Measurements from ENCODE around the gene MLKL. TPM values are rescaled to one million over a fixed set of nuclear protein-coding genes. Genes with fewer than 3 reads are reported as not detected.
"Not testable (repeated sequence)": the region's sequence is repeated elsewhere in the genome, so short reads cannot be mapped to it uniquely, and the experiment has no call there.

Gene MLKL
- total RNA-seq, 1 donor from 2014 or later, result 0.24 TPM

GRCh38 chr16:74657870-74658642, 42.6 kb downstream of the MLKL start:
- H3K9me3 Mint-ChIP-seq (ENCODE audit: low read depth), result no peaks in the 10 kb centered on the region
- H3K36me3 Mint-ChIP-seq (ENCODE audit: insufficient read depth), result peaks cover 25% of the 10 kb centered on the region

GRCh38 chr16:74654536-74655050, 46.1 kb downstream of the MLKL start:
- H3K27ac Mint-ChIP-seq, result no peak overlapping the region
- peaks cover 17% of the 10 kb centered on the region for H3K36me3 Mint-ChIP-seq (ENCODE audit: insufficient read depth)
- H3K27me3 Mint-ChIP-seq, result no peaks in the 10 kb centered on the region
- TF ChIP-seq, protein P1, sequence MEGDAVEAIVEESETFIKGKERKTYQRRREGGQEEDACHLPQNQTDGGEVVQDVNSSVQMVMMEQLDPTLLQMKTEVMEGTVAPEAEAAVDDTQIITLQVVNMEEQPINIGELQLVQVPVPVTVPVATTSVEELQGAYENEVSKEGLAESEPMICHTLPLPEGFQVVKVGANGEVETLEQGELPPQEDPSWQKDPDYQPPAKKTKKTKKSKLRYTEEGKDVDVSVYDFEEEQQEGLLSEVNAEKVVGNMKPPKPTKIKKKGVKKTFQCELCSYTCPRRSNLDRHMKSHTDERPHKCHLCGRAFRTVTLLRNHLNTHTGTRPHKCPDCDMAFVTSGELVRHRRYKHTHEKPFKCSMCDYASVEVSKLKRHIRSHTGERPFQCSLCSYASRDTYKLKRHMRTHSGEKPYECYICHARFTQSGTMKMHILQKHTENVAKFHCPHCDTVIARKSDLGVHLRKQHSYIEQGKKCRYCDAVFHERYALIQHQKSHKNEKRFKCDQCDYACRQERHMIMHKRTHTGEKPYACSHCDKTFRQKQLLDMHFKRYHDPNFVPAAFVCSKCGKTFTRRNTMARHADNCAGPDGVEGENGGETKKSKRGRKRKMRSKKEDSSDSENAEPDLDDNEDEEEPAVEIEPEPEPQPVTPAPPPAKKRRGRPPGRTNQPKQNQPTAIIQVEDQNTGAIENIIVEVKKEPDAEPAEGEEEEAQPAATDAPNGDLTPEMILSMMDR (IDR thresholded peaks at IDR 0.05; ENCODE audit: unreplicated experiment), result no peak
- no peak overlapping the region for H3K4me3 Mint-ChIP-seq (ENCODE audit: low read depth)
- H3K9me3 Mint-ChIP-seq (ENCODE audit: low read depth), result no peaks in the 10 kb centered on the region
- DNase-seq (ENCODE audit: low spot score, unreplicated experiment), result no peak
- peaks cover 1% of the 10 kb centered on the region for H3K4me1 Mint-ChIP-seq (ENCODE audit: low read depth)

More at GRCh38 chr16:74657870-74658642, 42.6 kb downstream of the MLKL start:
- TF ChIP-seq, protein P1 (IDR thresholded peaks at IDR 0.05; ENCODE audit: unreplicated experiment), result no peak
- peaks cover 1% of the 10 kb centered on the region for H3K4me1 Mint-ChIP-seq (ENCODE audit: low read depth)
- no peak overlapping the region for H3K4me3 Mint-ChIP-seq (ENCODE audit: low read depth)
- H3K27me3 Mint-ChIP-seq, result no peaks in the 10 kb centered on the region
- no peak for DNase-seq (ENCODE audit: low spot score, unreplicated experiment)
- H3K27ac Mint-ChIP-seq, result no peak overlapping the region

DNA sequence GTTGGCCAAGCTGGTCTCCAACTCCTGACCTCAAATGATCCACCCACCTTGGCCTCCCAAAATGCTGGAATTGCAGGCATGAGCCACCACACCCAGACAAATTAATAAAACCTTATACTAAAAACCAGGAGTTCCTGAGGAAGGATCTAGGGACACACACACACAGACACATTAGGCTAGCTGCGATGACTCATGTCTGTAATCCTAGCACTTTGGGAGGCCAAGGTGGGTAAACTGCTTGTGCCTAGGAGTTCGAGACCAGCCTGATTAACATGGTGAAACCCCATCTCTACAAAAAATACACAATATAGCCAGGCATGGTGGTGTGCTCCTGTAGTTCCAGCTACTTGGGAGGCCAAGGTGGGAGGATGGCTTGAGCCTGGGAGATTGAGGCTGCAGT, 47.8 kb downstream of the MLKL start:
- not testable (repeated sequence) for H3K9me3 Mint-ChIP-seq (ENCODE audit: low read depth); H3K4me3 Mint-ChIP-seq (ENCODE audit: low read depth); DNase-seq (ENCODE audit: low spot score, unreplicated experiment); H3K27me3 Mint-ChIP-seq; H3K27ac Mint-ChIP-seq; H3K4me1 Mint-ChIP-seq (ENCODE audit: low read depth)
- H3K36me3 Mint-ChIP-seq (ENCODE audit: insufficient read depth), result peaks cover 11% of the 10 kb centered on the region

DNA sequence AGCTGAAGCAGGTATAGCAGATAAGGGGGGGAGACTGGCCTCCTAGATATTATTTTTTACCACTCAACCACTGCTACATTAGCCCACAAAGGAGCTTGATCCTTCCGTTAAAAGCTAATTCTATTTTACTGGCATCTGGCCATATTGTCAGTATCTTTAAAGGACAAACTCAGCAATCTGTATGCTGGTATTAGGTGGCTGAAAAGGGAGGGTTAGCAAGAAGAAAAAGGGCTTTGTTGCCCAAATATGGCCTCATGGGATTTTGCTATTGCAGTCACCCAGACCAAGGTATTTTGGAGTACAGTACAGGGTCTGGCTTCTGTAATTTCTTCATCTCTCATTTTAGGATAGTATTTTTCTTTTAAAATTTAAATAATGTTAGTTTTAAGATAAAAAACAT, 48.4 kb downstream of the MLKL start:
- no peak overlapping the region for H3K4me3 Mint-ChIP-seq (ENCODE audit: low read depth)
- peaks cover 11% of the 10 kb centered on the region for H3K36me3 Mint-ChIP-seq (ENCODE audit: insufficient read depth)
- H3K9me3 Mint-ChIP-seq (ENCODE audit: low read depth), result no peaks in the 10 kb centered on the region
- no peak for DNase-seq (ENCODE audit: low spot score, unreplicated experiment)
- H3K27ac Mint-ChIP-seq, result no peak overlapping the region
- TF ChIP-seq, protein P1 (IDR thresholded peaks at IDR 0.05; ENCODE audit: unreplicated experiment), result no peak
- H3K27me3 Mint-ChIP-seq, result no peaks in the 10 kb centered on the region
- no peaks in the 10 kb centered on the region for H3K4me1 Mint-ChIP-seq (ENCODE audit: low read depth)

DNA sequence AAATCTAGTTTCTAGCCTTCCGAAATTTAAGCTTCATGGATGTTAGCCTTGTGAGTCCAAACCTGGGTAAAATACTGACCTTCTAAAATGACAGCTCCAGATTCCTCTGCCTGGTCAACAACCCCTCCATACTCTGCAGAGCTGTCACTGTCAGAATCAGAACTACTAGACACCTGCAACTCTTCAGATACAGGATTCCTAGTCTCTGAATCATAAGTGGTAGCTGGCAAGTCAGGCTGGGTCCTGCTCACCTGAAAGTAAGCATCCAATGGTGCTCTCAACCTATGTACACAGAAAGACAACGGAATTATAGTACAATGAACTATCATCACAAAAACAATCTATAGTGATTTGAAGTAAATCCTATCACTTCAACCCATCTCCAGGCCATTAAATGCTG, 48.8 kb downstream of the MLKL start:
- no peak overlapping the region for H3K4me3 Mint-ChIP-seq (ENCODE audit: low read depth)
- DNase-seq (ENCODE audit: low spot score, unreplicated experiment), result no peak
- no peaks in the 10 kb centered on the region for H3K9me3 Mint-ChIP-seq (ENCODE audit: low read depth)
- H3K27me3 Mint-ChIP-seq, result no peaks in the 10 kb centered on the region
- H3K27ac Mint-ChIP-seq, result no peak overlapping the region
- peaks cover 11% of the 10 kb centered on the region for H3K36me3 Mint-ChIP-seq (ENCODE audit: insufficient read depth)
- H3K4me1 Mint-ChIP-seq (ENCODE audit: low read depth), result no peaks in the 10 kb centered on the region
- TF ChIP-seq, protein P1 (IDR thresholded peaks at IDR 0.05; ENCODE audit: unreplicated experiment), result no peak

Data from progenitor cell of endocrine pancreas (in vitro differentiated cells).